K562 (cell line): ENCODE data around the gene DEFB113. TPM values are rescaled to one million over a fixed set of nuclear protein-coding genes. Genes with fewer than 3 reads are reported as not detected.
A peak's percentile ranks its signal among the peaks of the same experiment; 100 is the strongest.

Experiments used
- E2F6 ChIP-seq, 2 experiments: IDR thresholded peaks; 2 replicates each; pipeline ENCODE4 v1.6.1; 2011; ENCODE audit warnings: borderline replicate concordance in 1 of 2, control low read depth in 1 of 2, low read depth in 1 of 2, low read length in 1 of 2, mild to moderate bottlenecking in 1 of 2, mixed read lengths in 1 of 2, moderate library complexity in 1 of 2; ENCODE audit not compliant: insufficient read depth in 1 of 2, insufficient read length in 1 of 2, poor library complexity in 1 of 2, severe bottlenecking in 1 of 2; ENCODE audit errors: extremely low read depth in 1 of 2
- ELF2 ChIP-seq: fragments of 250-450 bp; sonication (Bioruptor Pico); IDR thresholded peaks from 2 replicates; pipeline ENCODE4 v1.5.0; 2021; ENCODE audit warnings: mild to moderate bottlenecking
- FOXJ2 ChIP-seq: fragments of 200-800 bp; sonication (Bioruptor generic); IDR thresholded peaks from 2 replicates; pipeline ENCODE4 v1.6.1; 2016; ENCODE audit warnings: missing genetic modification characterization, missing compliant biosample characterization
- HDAC8 ChIP-seq: fragments of 450-650 bp; IDR thresholded peaks from 2 replicates; pipeline ENCODE4 v1.6.1; 2016; ENCODE audit warnings: mild to moderate bottlenecking, missing genetic modification characterization, moderate library complexity, missing compliant biosample characterization
- HMBOX1 ChIP-seq: sonication (generic); IDR thresholded peaks from 2 replicates; pipeline ENCODE4 v1.6.1; 2016
- HNRNPK ChIP-seq: fragments of 200-400 bp; formaldehyde crosslinking; IDR thresholded peaks from one replicate; pipeline ENCODE4 v1.6.1; 2018; ENCODE audit warnings: mild to moderate bottlenecking, low read depth, low read length; ENCODE audit not compliant: poor library complexity, severe bottlenecking
- MBD1 ChIP-seq: fragments of 250-450 bp; sonication (Bioruptor Pico); IDR thresholded peaks from 2 replicates; pipeline ENCODE4 v1.8.0; 2022; ENCODE audit warnings: inconsistent platforms
- MCM2 ChIP-seq: fragments of 450-650 bp; IDR thresholded peaks from 2 replicates; pipeline ENCODE4 v1.6.1; 2017; ENCODE audit warnings: low read depth, mild to moderate bottlenecking
- MYC ChIP-seq, 2 experiments: fragments of 250-450 bp in 1 of 2; sonication (Bioruptor Pico) in 1 of 2; IDR thresholded peaks; 2 replicates each; pipeline versions ENCODE4 v1.5.1 to v1.6.1; 2012 to 2021; ENCODE audit warnings: low read depth in 2 of 2, borderline replicate concordance in 1 of 2, improper control_type of control experiment in 1 of 2, low read length in 1 of 2, mild to moderate bottlenecking in 1 of 2, moderate library complexity in 1 of 2
- PML ChIP-seq: IDR thresholded peaks from 2 replicates; pipeline ENCODE4 v1.6.1; 2012; ENCODE audit warnings: low read length, inconsistent platforms
- RFX1 ChIP-seq: fragments of 450-650 bp; IDR thresholded peaks from 2 replicates; pipeline ENCODE4 v1.6.1; 2016; ENCODE audit warnings: mild to moderate bottlenecking, moderate library complexity
- ZBTB43 ChIP-seq: sonication (generic); formaldehyde crosslinking; IDR thresholded peaks from 2 replicates; pipeline ENCODE4 v1.8.0; 2023; ENCODE audit warnings: mild to moderate bottlenecking, missing genetic modification reagents
- ZBTB5 ChIP-seq: fragments of 450-650 bp; IDR thresholded peaks from 2 replicates; pipeline ENCODE4 v1.6.1; 2017; ENCODE audit warnings: antibody characterized with exemption
- ZBTB8A ChIP-seq: fragments of 450-650 bp; IDR thresholded peaks from 2 replicates; pipeline ENCODE4 v1.6.1; 2018; ENCODE audit warnings: mild to moderate bottlenecking, moderate library complexity; ENCODE audit not compliant: partially characterized antibody
- ZC3H4 ChIP-seq: sonication (generic); formaldehyde crosslinking; IDR thresholded peaks from 2 replicates; pipeline ENCODE4 v1.9.0; 2021; ENCODE audit warnings: missing genetic modification reagents, borderline replicate concordance
- polyA plus RNA-seq, 8 experiments: library from polyadenylated mRNA; depleted of rRNA in 4 of 8; stranded (reverse) in 5 of 8; unstranded in 3 of 8; fragments of >200 nt; fragmentation: Nextera tagmentation in 2 of 8; fragmentation: Illumina TruSeq in 1 of 8; extraction: Ambion mirVana in 2 of 8; extraction: Trizol in 1 of 8; gene quantifications; 2 replicates each; pipeline versions ENCODE4 v1.2.1 to v1.2.3, GENCODE V29; 2011 to 2014; ENCODE audit warnings: inconsistent platforms in 1 of 8, missing spikeins in 1 of 8
- total RNA-seq, 7 experiments: library from RNA; depleted of rRNA in 6 of 7; stranded (reverse); fragments of >200 nt in 6 of 7; fragmentation: Illumina TruSeq in 2 of 7; extraction: Trizol in 2 of 7; gene quantifications; 2 replicates each; pipeline versions ENCODE4 v1.2.1 to v1.2.3, GENCODE V29; 2011 to 2021; ENCODE audit warnings: low replicate concordance in 1 of 7
- TF ChIP-seq, protein P1 (sequence below): sonication (generic); formaldehyde crosslinking; IDR thresholded peaks from 2 replicates; pipeline ENCODE4 v1.8.0; 2022; ENCODE audit warnings: mild to moderate bottlenecking, missing genetic modification reagents, borderline replicate concordance

DEFB113 gene
- total and polyA plus RNA-seq, 9 of the 15 experiments (the other 6 are each of a cell fraction or from before 2014, with no cell fraction given): not detected

DNA sequence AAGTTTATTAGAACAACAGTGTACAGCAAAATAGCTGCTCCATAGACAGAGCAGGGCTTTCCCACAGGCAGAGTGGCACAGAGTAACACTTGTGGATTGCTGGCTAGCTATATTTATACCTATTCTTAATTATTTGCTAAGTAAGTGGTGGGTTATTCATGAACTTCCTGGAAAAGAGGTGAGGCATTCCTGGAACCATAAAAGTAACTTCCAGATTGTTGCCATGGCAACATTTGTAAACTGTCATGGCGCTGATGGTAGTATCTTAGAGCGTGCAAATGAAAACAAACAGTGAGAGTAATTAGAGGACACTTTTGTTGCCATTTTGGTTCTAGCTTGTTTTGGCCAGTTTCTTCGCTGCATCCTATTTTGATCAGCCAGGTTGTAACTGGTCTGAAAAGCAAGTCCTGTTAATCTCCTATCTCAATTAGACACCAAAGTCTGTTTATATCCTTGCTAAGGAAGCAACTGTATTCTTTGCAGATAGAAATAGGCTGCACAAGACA, 29.4 kb downstream of the DEFB113 start (continued):
- no peak for TF ChIP-seq ZBTB5
- no peak for TF ChIP-seq ZC3H4 (CRISPR knock-in tag)
- TF ChIP-seq HNRNPK: no peak
- TF ChIP-seq MCM2: no peak
- peak; percentile 100 for TF ChIP-seq RFX1
- peak; percentile 42; the same call in 1 of the 2 replicates for TF ChIP-seq MYC (IDR thresholded peaks at IDR 0.05; ENCODE audit: low read depth, low read length)
- TF ChIP-seq MYC (CRISPR knock-in tag; IDR thresholded peaks at IDR 0.05; ENCODE audit: borderline replicate concordance, low read depth): no peak
- no peak for TF ChIP-seq ELF2 (CRISPR knock-in tag)
- TF ChIP-seq, protein P1, sequence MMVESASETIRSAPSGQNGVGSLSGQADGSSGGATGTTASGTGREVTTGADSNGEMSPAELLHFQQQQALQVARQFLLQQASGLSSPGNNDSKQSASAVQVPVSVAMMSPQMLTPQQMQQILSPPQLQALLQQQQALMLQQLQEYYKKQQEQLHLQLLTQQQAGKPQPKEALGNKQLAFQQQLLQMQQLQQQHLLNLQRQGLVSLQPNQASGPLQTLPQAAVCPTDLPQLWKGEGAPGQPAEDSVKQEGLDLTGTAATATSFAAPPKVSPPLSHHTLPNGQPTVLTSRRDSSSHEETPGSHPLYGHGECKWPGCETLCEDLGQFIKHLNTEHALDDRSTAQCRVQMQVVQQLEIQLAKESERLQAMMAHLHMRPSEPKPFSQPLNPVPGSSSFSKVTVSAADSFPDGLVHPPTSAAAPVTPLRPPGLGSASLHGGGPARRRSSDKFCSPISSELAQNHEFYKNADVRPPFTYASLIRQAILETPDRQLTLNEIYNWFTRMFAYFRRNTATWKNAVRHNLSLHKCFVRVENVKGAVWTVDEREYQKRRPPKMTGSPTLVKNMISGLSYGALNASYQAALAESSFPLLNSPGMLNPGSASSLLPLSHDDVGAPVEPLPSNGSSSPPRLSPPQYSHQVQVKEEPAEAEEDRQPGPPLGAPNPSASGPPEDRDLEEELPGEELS: no peak
- TF ChIP-seq HDAC8: no peak
- peak; percentile 92 for TF ChIP-seq HMBOX1
- no peak for TF ChIP-seq ZBTB43 (CRISPR knock-in tag)
- TF ChIP-seq PML: no peak; the same call in 1 of the 2 replicates
- TF ChIP-seq E2F6 (IDR thresholded peaks at IDR 0.05; ENCODE audit: borderline replicate concordance in 1 of 2, extremely low read depth in 1 of 2, insufficient read depth in 1 of 2, insufficient read length in 1 of 2, low read depth in 1 of 2, low read length in 1 of 2, poor library complexity in 1 of 2, severe bottlenecking in 1 of 2): no peak
- TF ChIP-seq MBD1 (CRISPR knock-in tag): no peak
- peak; percentile 100 for TF ChIP-seq FOXJ2 (tag)
- no peak for TF ChIP-seq ZBTB8A
